GM18499 (cell line): ENCODE data around the gene CLPSL2.

Experiments used
- ATAC-seq: cut with Tn5 transposase; IDR thresholded peaks from one replicate; pipeline ENCODE4 v1.9.1; 2021; ENCODE audit warnings: moderate number of reproducible peaks; ENCODE audit not compliant: insufficient read depth, unreplicated experiment

Gene CLPSL2

DNA sequence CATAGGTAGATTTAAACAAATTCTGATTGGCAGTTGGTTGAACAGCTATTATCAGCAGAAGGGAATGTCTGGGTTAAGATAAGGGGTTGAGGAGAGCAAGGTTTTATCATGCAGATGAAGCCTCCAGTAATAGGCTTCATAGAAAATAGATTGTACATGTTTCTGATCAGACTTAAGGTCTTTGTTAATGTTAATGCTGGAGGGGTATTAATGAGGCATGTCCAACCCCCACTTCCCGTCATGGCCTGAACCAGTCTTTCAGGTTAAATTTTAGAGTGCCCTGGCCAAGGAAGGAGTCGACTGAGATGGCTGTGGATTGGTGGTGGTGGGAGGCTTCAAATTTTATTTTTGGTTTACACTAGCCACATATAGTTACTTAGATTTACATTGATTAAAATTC is 7.8 kb downstream of the CLPSL2 start:
- no peak for ATAC-seq

- no peak for ATAC-seq
These were observed 9.9 kb downstream of the CLPSL2 start for GRCh38 chr6:35786272-35786671.

- ATAC-seq, result no peak
These were observed 10.4 kb downstream of the CLPSL2 start for GRCh38 chr6:35786810-35787209.

GRCh38 chr6:35787266-35788218 is 11.1 kb downstream of the CLPSL2 start:
- ATAC-seq, result no peak

DNA sequence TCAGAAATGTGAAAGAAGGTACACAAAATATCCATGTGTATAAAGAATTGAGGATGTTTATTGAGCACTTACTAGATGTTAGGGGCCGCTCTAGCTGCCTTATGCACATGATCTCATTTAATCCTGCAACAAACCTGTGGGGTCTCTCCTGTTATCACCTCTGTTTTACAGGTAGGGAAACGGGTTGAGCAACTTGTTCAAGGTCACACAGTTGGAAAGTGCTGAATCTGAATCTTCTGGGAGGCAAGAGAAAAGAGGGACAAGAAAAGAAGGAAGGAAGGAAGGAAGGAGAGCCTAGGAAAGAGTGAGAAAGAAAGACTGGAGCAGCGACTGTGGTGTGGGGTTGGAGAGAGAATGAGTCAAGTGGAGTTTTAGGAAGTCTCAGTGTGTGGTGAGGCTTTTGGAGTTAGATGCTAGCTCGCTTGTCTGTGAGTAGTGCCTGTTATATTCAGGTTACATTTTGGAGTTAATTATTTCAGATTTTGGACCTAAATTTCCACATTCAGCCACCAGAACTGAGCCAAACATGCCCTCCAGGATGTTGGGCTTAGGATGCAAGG is 12.1 kb downstream of the CLPSL2 start:
- ATAC-seq, result no peak

DNA sequence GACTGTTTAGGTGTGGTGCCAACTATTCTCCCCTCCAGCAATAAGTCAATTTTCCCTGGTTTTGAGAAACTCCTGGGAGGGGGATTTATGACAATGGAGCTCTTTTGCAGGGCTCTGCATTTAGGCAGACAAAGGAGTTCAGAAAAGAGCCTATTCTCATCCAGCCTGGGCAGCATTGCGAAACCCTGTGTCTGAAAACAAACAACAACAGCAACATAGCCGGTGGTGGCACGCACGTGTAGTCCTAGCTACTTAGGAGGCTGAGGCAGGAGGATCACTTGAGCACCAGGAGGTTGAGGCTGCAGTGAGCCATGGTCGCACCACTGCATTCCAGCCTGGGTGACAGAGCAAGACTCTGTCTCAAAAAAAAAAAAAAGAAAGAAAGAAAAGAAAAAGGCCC is 14.3 kb downstream of the CLPSL2 start:
- no peak for ATAC-seq

- no peak for ATAC-seq
These were observed 18.4 kb downstream of the CLPSL2 start for GRCh38 chr6:35794536-35795452.

GRCh38 chr6:35795453-35796071 is 19.2 kb downstream of the CLPSL2 start:
- no peak for ATAC-seq

- no peak for ATAC-seq
These were observed 19.8 kb downstream of the CLPSL2 start for GRCh38 chr6:35796236-35796635.

DNA sequence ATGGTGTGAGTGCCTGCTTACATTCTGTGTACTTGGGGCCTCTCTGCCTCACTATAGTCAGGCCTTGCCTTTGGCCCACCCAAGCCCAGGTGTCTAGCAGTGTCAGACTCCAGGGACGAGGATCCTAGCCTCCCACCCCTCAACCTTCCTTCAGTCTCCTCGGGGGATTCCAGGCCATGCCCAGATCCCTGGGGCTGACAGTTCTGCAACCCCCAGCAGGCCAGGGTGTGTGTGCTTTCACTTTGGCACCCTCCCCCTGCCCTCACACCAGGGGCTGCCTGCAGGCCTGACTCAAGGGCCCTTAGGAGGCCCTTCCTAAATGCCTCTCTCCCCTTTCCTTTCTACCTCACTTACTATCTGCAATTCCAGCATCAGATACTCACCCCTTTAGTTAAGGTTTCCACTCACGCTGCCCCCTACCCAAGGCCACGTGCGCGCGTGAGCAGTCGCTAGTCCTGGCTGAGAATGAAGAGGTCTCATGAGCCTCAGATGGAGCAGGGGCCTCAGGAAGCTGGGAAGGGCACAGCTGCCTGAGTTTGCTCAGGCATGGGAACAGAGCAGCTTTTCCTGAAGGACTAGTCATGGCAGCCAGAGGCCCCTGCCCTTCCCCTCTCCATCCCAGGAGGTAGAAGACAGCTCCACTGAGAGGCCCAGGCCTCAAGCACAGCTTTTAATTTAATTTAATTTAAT is 21.6 kb downstream of the CLPSL2 start:
- no peak for ATAC-seq

DNA sequence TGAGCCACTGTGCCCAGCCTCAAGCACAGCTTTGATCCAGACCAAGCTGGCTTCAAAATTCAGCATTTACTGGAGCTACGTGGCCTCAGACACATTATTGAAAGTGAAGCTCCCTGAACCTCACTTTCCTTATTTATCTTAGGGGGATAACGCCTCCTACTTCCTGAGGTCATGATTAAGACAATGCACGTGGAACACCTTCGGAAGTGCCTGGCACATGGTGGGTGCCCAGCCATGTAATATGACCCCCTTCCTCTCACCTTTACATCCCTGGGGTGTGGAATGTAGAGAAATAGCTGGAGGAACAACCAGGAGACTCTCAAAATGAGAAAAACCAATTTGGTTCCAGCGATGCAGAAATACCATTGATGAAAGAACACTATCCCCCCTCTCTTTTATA is 22.3 kb downstream of the CLPSL2 start:
- no peak for ATAC-seq

GRCh38 chr6:35801148-35801547 is 24.8 kb downstream of the CLPSL2 start:
- no peak for ATAC-seq

GRCh38 chr6:35804996-35805736 is 28.8 kb downstream of the CLPSL2 start, which contains the start of gene LHFPL5:
Gene LHFPL5, plus strand, starts transcription at chr6:35805352. Its CDS starts 319 bp downstream, at chr6:35805671.
- ATAC-seq, result no peak

- ATAC-seq, result no peak
These were observed 32.3 kb downstream of the CLPSL2 start for GRCh38 chr6:35808688-35809087.

GRCh38 chr6:35809809-35810208 is 33.4 kb downstream of the CLPSL2 start:
- ATAC-seq, result no peak

DNA sequence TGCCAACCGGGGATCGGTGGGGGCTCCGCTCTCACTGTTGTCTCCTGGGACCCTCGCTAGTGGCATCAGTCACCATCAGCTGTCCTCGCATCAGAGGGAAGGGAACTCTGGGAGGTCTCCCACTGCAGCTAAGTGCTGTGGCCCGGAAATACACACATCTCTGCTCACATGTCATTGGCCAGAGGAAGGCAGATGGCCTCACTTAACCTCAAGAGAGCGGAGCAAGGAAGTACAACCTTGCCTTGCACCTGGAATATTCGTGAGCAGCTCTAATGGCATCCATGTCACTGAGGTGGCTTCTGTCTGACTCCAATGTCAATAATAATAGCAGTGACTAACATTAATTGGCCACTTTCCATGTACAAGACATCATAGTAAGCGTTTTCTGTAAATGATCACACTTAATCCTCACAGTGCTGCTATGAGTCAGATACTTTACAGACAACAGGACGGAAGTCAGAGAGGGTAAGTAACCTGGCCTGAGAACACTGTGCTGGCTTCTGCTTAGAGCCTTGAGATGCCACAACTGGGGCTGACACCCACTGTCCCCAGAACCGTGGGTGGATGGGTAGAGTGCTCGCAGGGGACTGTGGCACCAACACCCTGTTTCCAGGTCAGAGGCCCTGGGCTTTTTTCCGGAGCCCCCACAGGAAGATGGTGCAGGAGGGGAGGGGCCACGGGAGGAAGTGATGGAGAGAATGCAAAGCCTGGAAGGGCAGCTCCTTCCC is 34.7 kb downstream of the CLPSL2 start:
- ATAC-seq, result no peak

DNA sequence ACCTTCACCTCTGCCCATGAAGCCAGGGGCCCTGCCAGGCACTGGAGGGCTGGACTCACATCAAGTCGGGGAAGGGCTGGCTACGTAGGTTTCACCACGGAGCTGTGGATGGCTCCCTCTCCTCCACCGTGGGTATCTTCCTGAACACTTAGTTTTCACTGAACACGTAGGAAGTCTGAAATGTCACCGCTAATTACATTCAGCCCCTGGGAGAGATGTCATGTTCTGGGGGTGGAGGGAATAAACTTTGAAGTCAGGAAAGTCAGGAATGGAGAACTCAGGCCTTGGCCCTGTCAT is 35.2 kb downstream of the CLPSL2 start:
- ATAC-seq, result no peak

DNA sequence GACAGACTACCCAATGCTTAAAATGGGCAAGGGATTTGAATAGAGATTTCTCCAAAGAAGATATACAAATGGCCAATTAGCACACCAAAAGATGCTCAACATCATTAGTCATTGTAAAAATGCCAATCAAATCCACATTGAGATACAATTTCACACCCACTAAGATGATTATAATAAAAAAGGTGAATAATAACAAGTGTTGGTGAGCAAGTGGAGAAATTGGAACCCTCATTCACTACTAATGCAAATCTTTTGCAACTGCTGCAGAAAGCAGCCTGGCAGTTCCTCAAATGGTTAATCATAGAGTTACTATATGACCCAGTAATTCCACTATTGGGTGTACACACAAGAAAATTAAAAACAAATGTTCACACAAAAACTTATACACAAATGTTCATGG is 41.1 kb downstream of the CLPSL2 start:
- ATAC-seq, result no peak

DNA sequence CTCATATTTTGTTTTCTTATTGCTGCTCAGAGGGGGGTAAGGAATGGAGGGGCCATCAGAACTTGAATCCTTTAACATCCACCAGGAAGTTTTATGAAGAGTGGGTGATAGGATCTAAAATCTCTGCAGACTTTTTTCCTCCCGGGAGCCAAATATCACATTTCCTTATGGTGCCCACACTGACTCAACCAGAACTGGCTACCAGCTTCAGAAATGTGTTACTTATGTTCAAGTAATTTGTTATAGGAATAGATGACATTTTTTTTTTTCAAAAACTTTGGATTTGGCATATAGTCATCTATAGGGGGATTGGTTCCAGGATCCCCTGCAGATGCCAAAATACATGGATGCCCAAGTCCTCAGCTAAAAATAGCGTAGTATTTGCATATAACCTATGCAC is 47.2 kb downstream of the CLPSL2 start:
- no peak for ATAC-seq
